Measurements from ENCODE around the gene HEXA. TPM values are rescaled to one million over a fixed set of nuclear protein-coding genes. Genes with fewer than 3 reads are reported as not detected.

The HEXA gene
- total RNA-seq, 1 donor from 2014 or later: 185 TPM

GRCh38 chr15:72302955-72303354, 72.9 kb downstream of the HEXA start:
- H3K4me1 ChIP-seq: no peaks in the 10 kb centered on the region
- no peaks in the 10 kb centered on the region for H3K36me3 ChIP-seq
- no peak for TF ChIP-seq CTCF (IDR thresholded peaks at IDR 0.05)
- no peaks in the 10 kb centered on the region for H3K9me3 ChIP-seq
- no peak for ATAC-seq
- H3K27me3 ChIP-seq: no peaks in the 10 kb centered on the region
- H3K4me3 ChIP-seq: no peak overlapping the region
- intact Hi-C loops (cut with DNase I): no loop called here
- no peak overlapping the region for H3K27ac ChIP-seq
- no peak for DNase-seq

Other genes starting within 250 kb of the HEXA start
- gene GRAMD2A, start 178.2 kb downstream of the HEXA start, total RNA-seq: 27.4 TPM
- gene PKM, start 144.8 kb downstream of the HEXA start, total RNA-seq: 426 TPM
- gene PARP6, start 103.5 kb downstream of the HEXA start, total RNA-seq: 87.9 TPM
- 5.4 TPM for gene CELF6, start 55.9 kb downstream of the HEXA start, total RNA-seq
- gene TMEM202, start 22.3 kb upstream of the HEXA start, total RNA-seq: not detected
- gene ARIH1, start 98.3 kb upstream of the HEXA start, total RNA-seq: 159 TPM